Measurements from ENCODE around the gene LHFPL5.
A peak's percentile ranks its signal among the peaks of the same experiment; 100 is the strongest.

Gene LHFPL5

GRCh38 chr6:35804996-35805736 is at the start of gene LHFPL5:
LHFPL5 (plus strand) TSS chr6:35805352; CDS start chr6:35805671, 319 bp downstream.
- peak in 17 of 51 donors; percentile 2 to 48 (median 18) for DNase-seq

- peak in 1 of 51 donors; percentile 4 for DNase-seq
Measured at GRCh38 chr6:35757456-35758123, 47.6 kb upstream of the LHFPL5 start.

GRCh38 chr6:35759426-35759825 is 45.7 kb upstream of the LHFPL5 start:
- no peak for DNase-seq

- no peak for DNase-seq
Measured at GRCh38 chr6:35765739-35766138, 39.4 kb upstream of the LHFPL5 start.

GRCh38 chr6:35769211-35769610 is 35.9 kb upstream of the LHFPL5 start:
- no peak for DNase-seq

- DNase-seq: no peak
Measured at GRCh38 chr6:35771343-35771627, 33.9 kb upstream of the LHFPL5 start.

GRCh38 chr6:35774116-35774794 is 30.9 kb upstream of the LHFPL5 start:
- DNase-seq: no peak

- DNase-seq: no peak
Measured at GRCh38 chr6:35775031-35775430, 30.1 kb upstream of the LHFPL5 start.

GRCh38 chr6:35776364-35777215 is 28.6 kb upstream of the LHFPL5 start, which contains the start of gene CLPSL2:
CLPSL2 (plus strand) TSS chr6:35776598; CDS start chr6:35776619, 21 bp downstream.
- DNase-seq: no peak

GRCh38 chr6:35777356-35778102 is 27.6 kb upstream of the LHFPL5 start:
- no peak for DNase-seq

- no peak for DNase-seq
Measured at GRCh38 chr6:35778437-35778836, 26.7 kb upstream of the LHFPL5 start.

- DNase-seq: no peak
Measured at GRCh38 chr6:35780719-35781118, 24.4 kb upstream of the LHFPL5 start, which contains the start of gene CLPSL1. CLPSL1 (plus strand) TSS chr6:35781019; CDS start chr6:35781111, 92 bp downstream.

- DNase-seq: no peak
Measured at GRCh38 chr6:35781290-35781689, 23.9 kb upstream of the LHFPL5 start.

GRCh38 chr6:35782424-35782823 is 22.7 kb upstream of the LHFPL5 start:
- no peak for DNase-seq

- DNase-seq: no peak
Measured at GRCh38 chr6:35784200-35784599, 21.0 kb upstream of the LHFPL5 start.

GRCh38 chr6:35786272-35786671 is 18.9 kb upstream of the LHFPL5 start:
- DNase-seq: no peak

- DNase-seq: no peak
Measured at GRCh38 chr6:35786810-35787209, 18.3 kb upstream of the LHFPL5 start.

- no peak for DNase-seq
Measured at GRCh38 chr6:35787266-35788218, 17.6 kb upstream of the LHFPL5 start.

- no peak for DNase-seq
Measured at GRCh38 chr6:35788423-35788982, 16.6 kb upstream of the LHFPL5 start.
